ENCODE measurements around the gene PCDH15. TPM values are rescaled to one million over a fixed set of nuclear protein-coding genes. Genes with fewer than 3 reads are reported as not detected.

PCDH15 gene
- total RNA-seq, 1 donor from 2014 or later, result not detected

- H3K4me3 Mint-ChIP-seq (ENCODE audit: unreplicated experiment), result no peak overlapping the region
- no peak overlapping the region for H3K27ac Mint-ChIP-seq (ENCODE audit: unreplicated experiment)
- no peak overlapping the region for H3K4me2 ChIP-seq (ENCODE audit: low read length)
- no peaks in the 10 kb centered on the region for H3K9me3 Mint-ChIP-seq (ENCODE audit: unreplicated experiment)
- no peaks in the 10 kb centered on the region for H3K27me3 ChIP-seq (ENCODE audit: insufficient read depth, low read length)
- DNase-seq (ENCODE audit: low read depth) (no peak), FAIRE-seq (no peak)
- no peaks in the 10 kb centered on the region for H3K36me3 Mint-ChIP-seq (ENCODE audit: low read depth, unreplicated experiment)
- H3K4me1 Mint-ChIP-seq (ENCODE audit: low read depth, unreplicated experiment), result peaks cover 3% of the 10 kb centered on the region
- H3K27me3 Mint-ChIP-seq (ENCODE audit: low read depth, unreplicated experiment), result no peaks in the 10 kb centered on the region
- H3K79me2 ChIP-seq (ENCODE audit: insufficient read depth, low read length), result no peaks in the 10 kb centered on the region
- H3K9ac ChIP-seq (ENCODE audit: low read length), result no peak overlapping the region
- no peaks in the 10 kb centered on the region for H3K4me1 ChIP-seq (ENCODE audit: insufficient read depth, low read length)
- H3K36me3 ChIP-seq (ENCODE audit: insufficient read depth, low read length), result no peaks in the 10 kb centered on the region
- H3K27ac ChIP-seq (ENCODE audit: low read depth, low read length), result no peak overlapping the region
- H4K20me1 ChIP-seq (ENCODE audit: insufficient read depth, low read length), result no peaks in the 10 kb centered on the region
- H2AFZ ChIP-seq (ENCODE audit: low read depth, low read length), result no peak overlapping the region
- TF ChIP-seq EZH2 (IDR thresholded peaks at IDR 0.05; ENCODE audit: insufficient read depth, low read length), result no peak
- TF ChIP-seq CTCF (IDR thresholded peaks at IDR 0.05; ENCODE audit: insufficient read depth, low read depth, low read length), result no peak
- no peaks in the 10 kb centered on the region for H3K9me3 ChIP-seq (ENCODE audit: insufficient read depth, low read depth, low read length)
- no peak overlapping the region for H3K4me3 ChIP-seq (ENCODE audit: insufficient read depth, low read depth, low read length)
Observed at GRCh38 chr10:54469587-54470323, 331.3 kb downstream of the PCDH15 start.

GRCh38 chr10:54454271-54454670 lies 346.8 kb downstream of the PCDH15 start:
- Histone ChIP-seq H2AFZ (ENCODE audit: low read depth, low read length) (no peak overlapping the region), H3K4me2 (ENCODE audit: low read length) (no peak overlapping the region), H3K4me3 (ENCODE audit: insufficient read depth, low read depth, low read length) (no peak overlapping the region), H3K36me3 (ENCODE audit: insufficient read depth, low read length) (no peaks in the 10 kb centered on the region), H3K27ac (ENCODE audit: low read depth, low read length) (no peak overlapping the region), H3K9ac (ENCODE audit: low read length) (no peak overlapping the region), H4K20me1 (ENCODE audit: insufficient read depth, low read length) (no peaks in the 10 kb centered on the region), H3K4me1 (ENCODE audit: insufficient read depth, low read length) (no peaks in the 10 kb centered on the region), H3K79me2 (ENCODE audit: insufficient read depth, low read length) (no peaks in the 10 kb centered on the region), H3K27me3 (ENCODE audit: insufficient read depth, low read length) (no peaks in the 10 kb centered on the region), H3K9me3 (ENCODE audit: insufficient read depth, low read depth, low read length) (no peaks in the 10 kb centered on the region)
- Mint-ChIP-seq H3K36me3 (ENCODE audit: low read depth, unreplicated experiment) (no peaks in the 10 kb centered on the region), H3K4me3 (ENCODE audit: unreplicated experiment) (no peak overlapping the region), H3K4me1 (ENCODE audit: low read depth, unreplicated experiment) (no peaks in the 10 kb centered on the region), H3K27me3 (ENCODE audit: low read depth, unreplicated experiment) (no peaks in the 10 kb centered on the region), H3K9me3 (ENCODE audit: unreplicated experiment) (no peaks in the 10 kb centered on the region), H3K27ac (ENCODE audit: unreplicated experiment) (no peak overlapping the region)
- TF ChIP-seq CTCF (IDR thresholded peaks at IDR 0.05; ENCODE audit: insufficient read depth, low read depth, low read length) (no peak), EZH2 (IDR thresholded peaks at IDR 0.05; ENCODE audit: insufficient read depth, low read length) (no peak)
- FAIRE-seq (no peak), DNase-seq (ENCODE audit: low read depth) (no peak)

- Histone ChIP-seq H4K20me1 (ENCODE audit: insufficient read depth, low read length) (no peaks in the 10 kb centered on the region), H3K9me3 (ENCODE audit: insufficient read depth, low read depth, low read length) (no peaks in the 10 kb centered on the region), H2AFZ (ENCODE audit: low read depth, low read length) (no peak overlapping the region), H3K4me2 (ENCODE audit: low read length) (no peak overlapping the region), H3K9ac (ENCODE audit: low read length) (no peak overlapping the region), H3K4me1 (ENCODE audit: insufficient read depth, low read length) (no peaks in the 10 kb centered on the region), H3K4me3 (ENCODE audit: insufficient read depth, low read depth, low read length) (no peak overlapping the region), H3K36me3 (ENCODE audit: insufficient read depth, low read length) (no peaks in the 10 kb centered on the region), H3K79me2 (ENCODE audit: insufficient read depth, low read length) (no peaks in the 10 kb centered on the region), H3K27me3 (ENCODE audit: insufficient read depth, low read length) (no peaks in the 10 kb centered on the region), H3K27ac (ENCODE audit: low read depth, low read length) (no peak overlapping the region)
- Mint-ChIP-seq H3K36me3 (ENCODE audit: low read depth, unreplicated experiment) (no peaks in the 10 kb centered on the region), H3K27me3 (ENCODE audit: low read depth, unreplicated experiment) (no peaks in the 10 kb centered on the region), H3K4me1 (ENCODE audit: low read depth, unreplicated experiment) (no peaks in the 10 kb centered on the region), H3K27ac (ENCODE audit: unreplicated experiment) (no peak overlapping the region), H3K4me3 (ENCODE audit: unreplicated experiment) (no peak overlapping the region), H3K9me3 (ENCODE audit: unreplicated experiment) (no peaks in the 10 kb centered on the region)
- FAIRE-seq, result no peak
- TF ChIP-seq CTCF (IDR thresholded peaks at IDR 0.05; ENCODE audit: insufficient read depth, low read depth, low read length), result no peak
- TF ChIP-seq EZH2 (IDR thresholded peaks at IDR 0.05; ENCODE audit: insufficient read depth, low read length), result no peak
- no peak for DNase-seq (ENCODE audit: low read depth)
Observed at GRCh38 chr10:54449056-54449455, 352.0 kb downstream of the PCDH15 start.
